ENCODE results near the gene FLNC. TPM values are rescaled to one million over a fixed set of nuclear protein-coding genes. Genes with fewer than 3 reads are reported as not detected.
A peak's percentile ranks its signal among the peaks of the same experiment; 100 is the strongest.

FLNC gene
- total RNA-seq, 1 donor from 2014 or later: 130 TPM

GRCh38 chr7:128877756-128878120 lies 47.5 kb downstream of the FLNC start:
- no peak for DNase-seq (ENCODE audit: low read depth in 2 of 2)

- no peak for DNase-seq (ENCODE audit: low read depth in 2 of 2)
Measured at GRCh38 chr7:128878226-128879105, 48.3 kb downstream of the FLNC start.

GRCh38 chr7:128879461-128879938 lies 49.3 kb downstream of the FLNC start:
- no peak for DNase-seq (ENCODE audit: low read depth in 2 of 2)

GRCh38 chr7:128879939-128880746 lies 49.9 kb downstream of the FLNC start:
- DNase-seq (ENCODE audit: low read depth in 2 of 2): peak in 1 of 2 donors; percentile 64

- DNase-seq (ENCODE audit: low read depth in 2 of 2): no peak
Measured at GRCh38 chr7:128880791-128881457, 50.7 kb downstream of the FLNC start.

GRCh38 chr7:128881458-128882125 lies 51.4 kb downstream of the FLNC start:
- no peak for DNase-seq (ENCODE audit: low read depth in 2 of 2)

GRCh38 chr7:128882134-128882533 lies 51.9 kb downstream of the FLNC start:
- DNase-seq (ENCODE audit: low read depth in 2 of 2): no peak

GRCh38 chr7:128883622-128884448 lies 53.6 kb downstream of the FLNC start:
- peak in 1 of 2 donors; percentile 70 for DNase-seq (ENCODE audit: low read depth in 2 of 2)

GRCh38 chr7:128884561-128885369 lies 54.6 kb downstream of the FLNC start:
- no peak for DNase-seq (ENCODE audit: low read depth in 2 of 2)

- DNase-seq (ENCODE audit: low read depth in 2 of 2): no peak
Measured at GRCh38 chr7:128885370-128886187, 55.4 kb downstream of the FLNC start.

- DNase-seq (ENCODE audit: low read depth in 2 of 2): no peak
Measured at GRCh38 chr7:128886391-128887168, 56.4 kb downstream of the FLNC start.

- DNase-seq (ENCODE audit: low read depth in 2 of 2): no peak
Measured at GRCh38 chr7:128887169-128888038, 57.2 kb downstream of the FLNC start.

GRCh38 chr7:128888039-128888755 lies 58.0 kb downstream of the FLNC start:
- DNase-seq (ENCODE audit: low read depth in 2 of 2): no peak

GRCh38 chr7:128888756-128889095 lies 58.5 kb downstream of the FLNC start:
- no peak for DNase-seq (ENCODE audit: low read depth in 2 of 2)

- DNase-seq (ENCODE audit: low read depth in 2 of 2): no peak
Measured at GRCh38 chr7:128889121-128889520, 58.9 kb downstream of the FLNC start.
